ENCODE measurements around the gene HTR7. TPM values are rescaled to one million over a fixed set of nuclear protein-coding genes. Genes with fewer than 3 reads are reported as not detected.
A peak's percentile ranks its signal among the peaks of the same experiment; 100 is the strongest.

Gene HTR7
- total and polyA plus RNA-seq, 2 experiments from 2014 or later: 0.65 to 1.2 TPM

- TF ChIP-seq EZH2phosphoT487 (IDR thresholded peaks at IDR 0.05; ENCODE audit: insufficient read depth, low read depth) (no peak), EZH2 (IDR thresholded peaks at IDR 0.05; ENCODE audit: insufficient read depth, poor library complexity, severe bottlenecking) (no peak)
- Histone ChIP-seq H3K79me2 (ENCODE audit: insufficient read depth) (peaks cover 10% of the 10 kb centered on the region), H3K4me2 (ENCODE audit: unreplicated experiment) (no peak overlapping the region), H4K20me1 (ENCODE audit: insufficient read depth) (no peaks in the 10 kb centered on the region; the same call in 1 of the 2 replicates), H3F3A (ENCODE audit: insufficient read depth) (peaks cover 15% of the 10 kb centered on the region; the same call in 1 of the 2 replicates), H3K27me3 (replicated peaks; ENCODE audit: insufficient read depth) (no peaks in the 10 kb centered on the region), H3K36me3 (ENCODE audit: low read depth) (peaks cover 28% of the 10 kb centered on the region; the same call in 1 of the 2 replicates), H3K9me2 (ENCODE audit: insufficient read depth) (no peaks in the 10 kb centered on the region), H3K4me3 (no peak overlapping the region), H3K9me3 (ENCODE audit: low read depth) (no peaks in the 10 kb centered on the region), H3K9ac (no peak overlapping the region), H3K4me1 (ENCODE audit: insufficient read depth) (peaks cover 3% of the 10 kb centered on the region), H3K27ac (no peak overlapping the region), H2AFZ (no peak overlapping the region)
- no peak for DNase-seq
- in situ Hi-C loops (cut with MboI): loop anchor here (25.0 kb wide), 1 partner anchor 1033 kb away; the partner anchor contains the start of genes BTAF1 and FGFBP3
- 89 to 90% methylated on average over 2 of the region's 2 CpGs for WGBS, 2 experiments (ENCODE audit: low coverage in 1 of 2, low lambda C conversion rate in 2 of 2, missing lambda C conversion rate in 2 of 2)
Measured at GRCh38 chr10:90879062-90879461, 21.2 kb upstream of the HTR7 start.

GRCh38 chr10:90872648-90873020 lies 14.8 kb upstream of the HTR7 start:
- H4K20me1 ChIP-seq (ENCODE audit: insufficient read depth): no peaks in the 10 kb centered on the region; the same call in 1 of the 2 replicates
- peak overlapping the region; percentile 98 for H2AFZ ChIP-seq

GRCh38 chr10:90871766-90872647 lies 14.2 kb upstream of the HTR7 start, which contains the start of gene RPP30:
Gene RPP30 (plus strand): TSS chr10:90871974. CDS start chr10:90871987, 13 bp downstream.
- Histone ChIP-seq H2AFZ (peak within 1 kb of the TSS; percentile 98), H3K9me3 (ENCODE audit: low read depth) (no peaks in the 10 kb centered on the region), H3K4me3 (peak within 1 kb of the TSS; percentile 91), H3K4me1 (ENCODE audit: insufficient read depth) (peaks cover 12% of the 10 kb centered on the region), H3F3A (ENCODE audit: insufficient read depth) (0 out of 2 replicates have a peak, but pooled peaks cover 6% of the 10 kb centered on the region), H4K20me1 (ENCODE audit: insufficient read depth) (no peaks in the 10 kb centered on the region; the same call in 1 of the 2 replicates), H3K9me2 (ENCODE audit: insufficient read depth) (no peaks in the 10 kb centered on the region), H3K4me2 (ENCODE audit: unreplicated experiment) (peak within 1 kb of the TSS; percentile 99), H3K36me3 (ENCODE audit: low read depth) (peaks cover 11% of the 10 kb centered on the region; the same call in 1 of the 2 replicates), H3K27ac (peak within 1 kb of the TSS; percentile 54), H3K9ac (peak within 1 kb of the TSS; percentile 83), H3K27me3 (replicated peaks; ENCODE audit: insufficient read depth) (no peaks in the 10 kb centered on the region), H3K79me2 (ENCODE audit: insufficient read depth) (peaks cover 33% of the 10 kb centered on the region)
- whole genome bisulfite sequencing, 2 experiments (ENCODE audit: low coverage in 1 of 2, low lambda C conversion rate in 2 of 2, missing lambda C conversion rate in 2 of 2): 0 to 2% methylated on average over 28 to 43 of the region's 43 CpGs
- in situ Hi-C loops (cut with MboI): no loop called here
- no peak for TF ChIP-seq EZH2 (IDR thresholded peaks at IDR 0.05; ENCODE audit: insufficient read depth, poor library complexity, severe bottlenecking)
- no peak for TF ChIP-seq EZH2phosphoT487 (IDR thresholded peaks at IDR 0.05; ENCODE audit: insufficient read depth, low read depth)
- peak; percentile 93 for DNase-seq

More at GRCh38 chr10:90872648-90873020, 14.8 kb upstream of the HTR7 start:
- peaks cover 11% of the 10 kb centered on the region; the same call in 1 of the 2 replicates for H3K36me3 ChIP-seq (ENCODE audit: low read depth)
- no peaks in the 10 kb centered on the region for H3K27me3 ChIP-seq (replicated peaks; ENCODE audit: insufficient read depth)
- in situ Hi-C loops (cut with MboI): no loop called here
- peak overlapping the region; percentile 54 for H3K27ac ChIP-seq
- peak overlapping the region; percentile 83 for H3K9ac ChIP-seq
- no peaks in the 10 kb centered on the region for H3K9me3 ChIP-seq (ENCODE audit: low read depth)
- H3K4me2 ChIP-seq (ENCODE audit: unreplicated experiment): peak overlapping the region; percentile 99
- WGBS, 2 experiments (ENCODE audit: low coverage in 1 of 2, low lambda C conversion rate in 2 of 2, missing lambda C conversion rate in 2 of 2): 2 to 4% methylated on average over 8 of the region's 8 CpGs
- no peak for TF ChIP-seq EZH2 (IDR thresholded peaks at IDR 0.05; ENCODE audit: insufficient read depth, poor library complexity, severe bottlenecking)
- TF ChIP-seq EZH2phosphoT487 (IDR thresholded peaks at IDR 0.05; ENCODE audit: insufficient read depth, low read depth): no peak
- peak; percentile 41 for DNase-seq
- peaks cover 33% of the 10 kb centered on the region for H3K79me2 ChIP-seq (ENCODE audit: insufficient read depth)
- 0 out of 2 replicates have a peak, but pooled peaks cover 6% of the 10 kb centered on the region for H3F3A ChIP-seq (ENCODE audit: insufficient read depth)
- H3K9me2 ChIP-seq (ENCODE audit: insufficient read depth): no peaks in the 10 kb centered on the region
- H3K4me1 ChIP-seq (ENCODE audit: insufficient read depth): peaks cover 12% of the 10 kb centered on the region
- H3K4me3 ChIP-seq: peak overlapping the region; percentile 91

- H3K27ac ChIP-seq: peak overlapping the region; percentile 54
- in situ Hi-C loops (cut with MboI): no loop called here
- peak; percentile 78 for DNase-seq
Measured at GRCh38 chr10:90871279-90871765, 13.5 kb upstream of the HTR7 start.

More at GRCh38 chr10:90871279-90871765, 13.5 kb upstream of the HTR7 start:
- Histone ChIP-seq H3K4me2 (ENCODE audit: unreplicated experiment) (peak overlapping the region; percentile 99), H3K9me2 (ENCODE audit: insufficient read depth) (no peaks in the 10 kb centered on the region), H3K9me3 (ENCODE audit: low read depth) (no peaks in the 10 kb centered on the region), H2AFZ (peak overlapping the region; percentile 98), H3K9ac (peak overlapping the region; percentile 83), H3K27me3 (replicated peaks; ENCODE audit: insufficient read depth) (no peaks in the 10 kb centered on the region), H3K4me1 (ENCODE audit: insufficient read depth) (peaks cover 12% of the 10 kb centered on the region), H3K4me3 (peak overlapping the region; percentile 91), H3K36me3 (ENCODE audit: low read depth) (peaks cover 10% of the 10 kb centered on the region; the same call in 1 of the 2 replicates), H3F3A (ENCODE audit: insufficient read depth) (0 out of 2 replicates have a peak, but pooled peaks cover 6% of the 10 kb centered on the region), H3K79me2 (ENCODE audit: insufficient read depth) (peaks cover 33% of the 10 kb centered on the region), H4K20me1 (ENCODE audit: insufficient read depth) (no peaks in the 10 kb centered on the region; the same call in 1 of the 2 replicates)
- 1 to 2% methylated on average over 14 of the region's 14 CpGs for WGBS, 2 experiments (ENCODE audit: low coverage in 1 of 2, low lambda C conversion rate in 2 of 2, missing lambda C conversion rate in 2 of 2)
- TF ChIP-seq EZH2phosphoT487 (IDR thresholded peaks at IDR 0.05; ENCODE audit: insufficient read depth, low read depth): no peak
- no peak for TF ChIP-seq EZH2 (IDR thresholded peaks at IDR 0.05; ENCODE audit: insufficient read depth, poor library complexity, severe bottlenecking)
